PC-9 (cell line): Measurements from ENCODE around the gene PSRC1. TPM values are rescaled to one million over a fixed set of nuclear protein-coding genes. Genes with fewer than 3 reads are reported as not detected.

ENCODE experiments used
- BruUV-seq: library from RNA; stranded (reverse); fragments of 400-500 nt; replicated peaks from 2 replicates; lab custom pipeline; 2021; lab: Mats Ljungman, UMichigan
- CTCF ChIA-PET: fragments of 300-600 bp; sonication (Branson Sonifier 250); formaldehyde crosslinking; loops from one replicate; lab custom pipeline; 2022; ENCODE audit warnings: antibody characterized with exemption; lab: Charles Lee
- POLR2A ChIA-PET: fragments of 300-600 bp; sonication (Branson Sonifier 250); formaldehyde crosslinking; loops from one replicate; lab custom pipeline; 2022; ENCODE audit warnings: antibody characterized with exemption; ENCODE audit not compliant: unreplicated experiment; lab: Charles Lee
- DNase-seq, 2 experiments: peaks; one replicate each; pipeline versions ENCODE4 v3.0.0 to v3.0.0-alpha.2; 2015 to 2022; ENCODE audit warnings: mixed read lengths in 1 of 2
- H2AFZ ChIP-seq: fragments of 200-600 bp; sonication (generic); 2 replicates; pipeline ENCODE4 v1.8.1; 2017; ENCODE audit warnings: antibody characterized with exemption
- H3F3A ChIP-seq: fragments of 200-600 bp; sonication (generic); 2 replicates; pipeline ENCODE4 v1.8.1; 2017; ENCODE audit warnings: antibody characterized with exemption, mild to moderate bottlenecking, low read depth; ENCODE audit not compliant: insufficient read depth
- H3K27ac ChIP-seq: fragments of 200-600 bp; sonication (generic); 2 replicates; pipeline ENCODE4 v1.6.1; 2016; ENCODE audit warnings: mixed run types
- H3K27me3 ChIP-seq: fragments of 200-600 bp; sonication (generic); 2 replicates; pipeline ENCODE4 v1.6.1; 2016; ENCODE audit warnings: low read depth, mixed run types; ENCODE audit not compliant: insufficient read depth
- H3K36me3 ChIP-seq: fragments of 200-600 bp; sonication (generic); 2 replicates; pipeline ENCODE4 v1.6.1; 2016; ENCODE audit warnings: low read depth, mixed run types
- H3K4me1 ChIP-seq: fragments of 200-600 bp; sonication (generic); replicated peaks from 2 replicates; pipeline ENCODE4 v1.6.1; 2016; ENCODE audit warnings: mixed run types; ENCODE audit not compliant: insufficient read depth
- H3K4me2 ChIP-seq: fragments of 200-600 bp; sonication (generic); 2 replicates; pipeline ENCODE4 v1.6.1; 2017; ENCODE audit warnings: mixed run types
- H3K4me3 ChIP-seq: fragments of 200-600 bp; sonication (generic); 2 replicates; pipeline ENCODE4 v1.6.1; 2016; ENCODE audit warnings: mixed run types
- H3K79me2 ChIP-seq: fragments of 200-600 bp; sonication (generic); 2 replicates; pipeline ENCODE4 v1.6.1; 2017; ENCODE audit warnings: low read depth, mixed run types
- H3K9me2 ChIP-seq: fragments of 200-600 bp; sonication (generic); 2 replicates; pipeline ENCODE4 v1.8.1; 2017; ENCODE audit warnings: mild to moderate bottlenecking; ENCODE audit not compliant: insufficient read depth
- H3K9me3 ChIP-seq: fragments of 200-600 bp; sonication (generic); 2 replicates; pipeline ENCODE4 v1.8.1; 2016; ENCODE audit warnings: low read depth; ENCODE audit not compliant: insufficient read depth
- H4K20me1 ChIP-seq: fragments of 200-600 bp; sonication (generic); 2 replicates; pipeline ENCODE4 v1.8.1; 2017; ENCODE audit not compliant: insufficient read depth
- CTCF ChIP-seq: fragments of 200-600 bp; sonication (generic); conservative IDR thresholded peaks from 2 replicates; pipeline ENCODE4 v1.6.1; 2017; ENCODE audit warnings: mixed run types, antibody characterized with exemption, mild to moderate bottlenecking, moderate library complexity
- EZH2 ChIP-seq: fragments of 200-600 bp; sonication (generic); IDR thresholded peaks from 2 replicates; pipeline ENCODE4 v1.8.0; 2017; ENCODE audit warnings: antibody characterized with exemption, low read depth
- intact Hi-C: fragments of 100-400 bp; cut with micrococcal nuclease; formaldehyde crosslinking; loops from one replicate; pipeline ENCODE4 v1.10.0; 2022; ENCODE audit not compliant: unreplicated experiment
- total RNA-seq: library from RNA; stranded (reverse); gene quantifications from 2 replicates; pipeline ENCODE4 v1.2.3, GENCODE V29; 2021

PSRC1 gene
- total RNA-seq, 1 experiment from 2014 or later = 26.4 TPM

GRCh38 chr1:109280862-109281261 is 2.1 kb downstream of the PSRC1 start:
- BruUV-seq = no TSS peak
- no peaks in the 10 kb centered on the region for H4K20me1 ChIP-seq
- DNase-seq = no peak
- no peak overlapping the region for H3K27ac ChIP-seq
- H3F3A ChIP-seq = peaks cover 57% of the 10 kb centered on the region
- H3K4me2 ChIP-seq = peak overlapping the region; percentile 89
- no peak overlapping the region for H3K4me3 ChIP-seq
- H3K4me1 ChIP-seq = peaks cover 47% of the 10 kb centered on the region
- H3K36me3 ChIP-seq = 0 out of 2 replicates have a peak, but pooled peaks cover 8% of the 10 kb centered on the region
- H3K9me3 ChIP-seq = no peaks in the 10 kb centered on the region
- H3K27me3 ChIP-seq = no peaks in the 10 kb centered on the region
- no peaks in the 10 kb centered on the region for H3K9me2 ChIP-seq
- intact Hi-C loops = no loop called here
- H3K79me2 ChIP-seq = peaks cover 59% of the 10 kb centered on the region
- H2AFZ ChIP-seq = no peak overlapping the region
- POLR2A ChIA-PET = no interaction called here
- CTCF ChIA-PET = no interaction called here
- TF ChIP-seq CTCF (no peak), EZH2 (no peak)

GRCh38 chr1:109279615-109280278 is 3.2 kb downstream of the PSRC1 start:
- no TSS peak for BruUV-seq
- Histone ChIP-seq H4K20me1 (no peaks in the 10 kb centered on the region), H3K9me2 (no peaks in the 10 kb centered on the region), H3K9me3 (no peaks in the 10 kb centered on the region), H3F3A (peaks cover 63% of the 10 kb centered on the region), H3K4me1 (peaks cover 57% of the 10 kb centered on the region), H3K79me2 (peaks cover 59% of the 10 kb centered on the region), H3K4me3 (no peak overlapping the region), H3K27ac (no peak overlapping the region), H2AFZ (no peak overlapping the region), H3K36me3 (0 out of 2 replicates have a peak, but pooled peaks cover 8% of the 10 kb centered on the region), H3K27me3 (no peaks in the 10 kb centered on the region), H3K4me2 (no peak overlapping the region)
- intact Hi-C loops = no loop called here
- no peak for DNase-seq
- TF ChIP-seq CTCF (no peak), EZH2 (no peak)
- ChIA-PET POLR2A (no interaction called here), CTCF (no interaction called here)

GRCh38 chr1:109277434-109278204 is 5.3 kb downstream of the PSRC1 start:
- Histone ChIP-seq H3K27me3 (no peaks in the 10 kb centered on the region), H3K79me2 (peaks cover 56% of the 10 kb centered on the region), H3K27ac (peak overlapping the region; percentile 78), H3K4me3 (no peak overlapping the region), H3K9me3 (no peaks in the 10 kb centered on the region), H3F3A (peaks cover 61% of the 10 kb centered on the region), H3K4me1 (peaks cover 70% of the 10 kb centered on the region), H2AFZ (no peak overlapping the region), H3K36me3 (0 out of 2 replicates have a peak, but pooled peaks cover 8% of the 10 kb centered on the region), H4K20me1 (no peaks in the 10 kb centered on the region), H3K4me2 (peak overlapping the region; percentile 80), H3K9me2 (no peaks in the 10 kb centered on the region)
- DNase-seq = peak; percentile 67 to 76
- TF ChIP-seq EZH2 = no peak
- peak; percentile 96 for TF ChIP-seq CTCF
- no TSS peak for BruUV-seq
- POLR2A ChIA-PET = no interaction called here
- intact Hi-C loops = no loop called here
- CTCF ChIA-PET = interaction anchor here (0.6 to 1.5 kb wide), 6 partner anchors 75 to 228 kb away, joined by 3 to 11 read pairs (median 4); no protein-coding TSS in a partner anchor
